Fibroblast of upper back skin (primary cell): Measurements from ENCODE around the gene SLC38A5.
"Not testable (repeated sequence)": the region's sequence is repeated elsewhere in the genome, so short reads cannot be mapped to it uniquely, and the experiment has no call there.

ENCODE experiments used
- DNase-seq: peaks from one replicate; pipeline ENCODE4 v3.0.0-alpha.2; 2013

The SLC38A5 gene

GRCh38 chrX:48470110-48470832 lies at the start of gene SLC38A5:
SLC38A5 (minus strand) TSS chrX:48470260; CDS start chrX:48467924, 2,336 bp downstream.
- no peak for DNase-seq

GRCh38 chrX:48519481-48519880 lies 49.4 kb upstream of the SLC38A5 start:
- not testable (repeated sequence) for DNase-seq

GRCh38 chrX:48516987-48517386 lies 46.9 kb upstream of the SLC38A5 start:
- DNase-seq = no peak

GRCh38 chrX:48516285-48516684 lies 46.2 kb upstream of the SLC38A5 start:
- no peak for DNase-seq

- no peak for DNase-seq
These were observed 45.8 kb upstream of the SLC38A5 start for GRCh38 chrX:48515842-48516241.

GRCh38 chrX:48514868-48515460 lies 44.9 kb upstream of the SLC38A5 start:
- no peak for DNase-seq

GRCh38 chrX:48514126-48514806 lies 44.2 kb upstream of the SLC38A5 start:
- DNase-seq = no peak

GRCh38 chrX:48513670-48514069 lies 43.6 kb upstream of the SLC38A5 start:
- no peak for DNase-seq

- no peak for DNase-seq
These were observed 42.4 kb upstream of the SLC38A5 start for GRCh38 chrX:48512371-48512935.

- DNase-seq = no peak
These were observed 41.5 kb upstream of the SLC38A5 start for GRCh38 chrX:48511560-48511959.

- DNase-seq = no peak
These were observed 39.6 kb upstream of the SLC38A5 start for GRCh38 chrX:48509619-48510018.

- DNase-seq = no peak
These were observed 39.2 kb upstream of the SLC38A5 start for GRCh38 chrX:48509245-48509590.

GRCh38 chrX:48508400-48509244 lies 38.6 kb upstream of the SLC38A5 start, which contains the start of gene PORCN:
PORCN (plus strand) TSS chrX:48508992; CDS start chrX:48509821, 829 bp downstream.
- peak; percentile 64 for DNase-seq

- DNase-seq = no peak
These were observed 37.2 kb upstream of the SLC38A5 start for GRCh38 chrX:48507246-48507645.

GRCh38 chrX:48505481-48505880 lies 35.4 kb upstream of the SLC38A5 start:
- no peak for DNase-seq

GRCh38 chrX:48504261-48504660 lies 34.2 kb upstream of the SLC38A5 start:
- no peak for DNase-seq

GRCh38 chrX:48498374-48498809 lies 28.3 kb upstream of the SLC38A5 start:
- peak; percentile 76 for DNase-seq

GRCh38 chrX:48497871-48498270 lies 27.8 kb upstream of the SLC38A5 start:
- DNase-seq = no peak

GRCh38 chrX:48496660-48497059 lies 26.6 kb upstream of the SLC38A5 start:
- DNase-seq = no peak

- DNase-seq = peak; percentile 50
These were observed 23.9 kb upstream of the SLC38A5 start for GRCh38 chrX:48493890-48494364.

- peak; percentile 41 for DNase-seq
These were observed 22.3 kb upstream of the SLC38A5 start for GRCh38 chrX:48492293-48492910.

- DNase-seq = no peak
These were observed 21.7 kb upstream of the SLC38A5 start for GRCh38 chrX:48491809-48492208.
